ENCODE measurements around the gene DUSP21.
A peak's percentile ranks its signal among the peaks of the same experiment; 100 is the strongest.
"Not testable (repeated sequence)": the region's sequence is repeated elsewhere in the genome, so short reads cannot be mapped to it uniquely, and the experiment has no call there.

DUSP21 gene

GRCh38 chrX:44843753-44844152 is at the start of gene DUSP21:
DUSP21 (plus strand) TSS chrX:44844021; CDS start chrX:44844133, 112 bp downstream.
- no peak for DNase-seq

GRCh38 chrX:44795945-44796450 is 47.8 kb upstream of the DUSP21 start:
- no peak for DNase-seq

GRCh38 chrX:44802613-44803012 is 41.2 kb upstream of the DUSP21 start:
- no peak for DNase-seq

GRCh38 chrX:44815681-44816080 is 28.1 kb upstream of the DUSP21 start:
- DNase-seq = no peak

GRCh38 chrX:44816367-44816766 is 27.5 kb upstream of the DUSP21 start:
- no peak for DNase-seq

GRCh38 chrX:44817029-44817428 is 26.8 kb upstream of the DUSP21 start:
- DNase-seq = no peak

DNA sequence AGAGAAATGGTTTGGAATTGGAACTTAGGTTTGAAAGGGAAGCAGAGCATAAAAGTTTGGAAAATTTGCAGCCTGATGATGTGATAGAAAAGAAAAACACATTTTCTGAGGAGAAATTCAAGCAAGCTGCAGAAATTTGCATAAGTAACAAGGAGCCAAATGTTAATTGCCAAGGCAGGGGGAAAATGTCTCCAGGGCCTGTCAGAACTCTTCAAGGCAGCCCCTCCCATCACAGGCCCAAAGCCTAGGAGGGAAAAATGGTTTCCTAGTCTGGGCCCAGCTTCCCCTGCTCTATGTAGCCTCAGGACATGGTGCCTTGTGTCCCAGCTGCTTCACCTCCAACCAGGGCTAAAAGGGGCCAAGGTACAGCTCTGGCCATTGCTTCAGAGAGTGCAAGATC is 21.2 kb upstream of the DUSP21 start:
- no peak for DNase-seq

DNA sequence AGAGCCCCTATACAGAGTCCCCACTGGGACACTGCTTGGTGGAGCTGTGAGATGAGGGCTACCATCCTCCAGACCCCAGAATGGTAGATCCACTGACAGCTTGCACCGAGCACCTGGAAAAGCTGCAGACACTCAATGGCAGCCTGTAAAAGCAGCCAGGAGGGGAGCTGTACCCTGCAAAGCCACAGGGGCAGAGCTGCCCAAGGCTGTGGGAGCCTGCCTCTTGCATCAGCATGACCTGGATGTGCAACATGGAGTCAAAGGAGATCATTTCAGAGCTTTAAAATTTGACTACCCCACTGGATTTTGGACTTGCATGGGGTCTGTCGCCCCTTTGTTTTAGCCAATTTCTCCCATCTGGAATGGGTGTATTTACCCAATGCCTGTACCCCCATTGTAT is 20.6 kb upstream of the DUSP21 start:
- DNase-seq = not testable (repeated sequence)

DNA sequence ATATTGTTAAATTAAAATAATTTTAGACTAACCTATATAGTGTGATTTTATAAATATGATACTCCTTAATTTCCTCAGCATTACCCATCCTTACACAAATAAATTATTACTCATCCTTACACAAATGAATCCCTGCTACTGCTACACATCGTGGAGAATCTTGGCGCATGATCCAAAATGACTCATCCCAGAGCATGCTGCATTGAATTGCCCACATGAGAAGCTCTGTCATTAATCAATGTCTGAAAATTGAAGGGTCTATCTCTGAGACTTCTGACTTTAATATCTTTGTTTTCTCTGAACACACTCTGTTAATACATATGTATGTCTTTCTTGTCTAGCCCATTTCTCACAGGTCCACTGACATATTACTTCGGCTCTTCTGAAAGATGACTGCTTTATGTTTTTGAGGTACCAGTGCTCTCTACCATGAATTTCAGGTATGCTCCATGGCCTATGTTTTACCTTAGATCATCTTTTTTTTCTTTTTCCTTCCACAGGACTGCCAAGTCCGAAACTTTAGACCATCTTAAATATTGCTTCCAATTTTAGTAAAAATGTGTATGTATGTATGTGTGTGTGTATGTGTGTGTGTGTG is 15.7 kb upstream of the DUSP21 start:
- no peak for DNase-seq

- no peak for DNase-seq
These were observed 14.0 kb upstream of the DUSP21 start for GRCh38 chrX:44829832-44830231.

GRCh38 chrX:44842550-44843317 is 1.1 kb upstream of the DUSP21 start:
- DNase-seq = no peak

GRCh38 chrX:44843318-44843702 is 511 bp upstream of the DUSP21 start:
- DNase-seq = no peak

DNA sequence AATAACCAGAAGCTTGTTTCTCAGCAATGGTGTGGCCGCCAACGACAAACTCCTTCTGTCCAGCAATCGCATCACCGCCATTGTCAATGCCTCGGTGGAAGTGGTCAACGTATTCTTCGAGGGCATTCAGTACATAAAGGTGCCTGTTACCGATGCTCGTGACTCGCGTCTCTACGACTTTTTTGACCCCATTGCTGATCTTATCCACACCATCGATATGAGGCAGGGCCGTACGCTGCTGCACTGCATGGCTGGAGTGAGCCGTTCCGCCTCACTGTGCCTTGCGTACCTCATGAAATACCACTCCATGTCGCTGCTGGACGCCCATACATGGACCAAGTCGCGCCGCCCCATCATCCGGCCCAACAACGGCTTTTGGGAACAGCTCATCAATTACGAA is 383 bp downstream of the DUSP21 start:
- DNase-seq = no peak

DNA sequence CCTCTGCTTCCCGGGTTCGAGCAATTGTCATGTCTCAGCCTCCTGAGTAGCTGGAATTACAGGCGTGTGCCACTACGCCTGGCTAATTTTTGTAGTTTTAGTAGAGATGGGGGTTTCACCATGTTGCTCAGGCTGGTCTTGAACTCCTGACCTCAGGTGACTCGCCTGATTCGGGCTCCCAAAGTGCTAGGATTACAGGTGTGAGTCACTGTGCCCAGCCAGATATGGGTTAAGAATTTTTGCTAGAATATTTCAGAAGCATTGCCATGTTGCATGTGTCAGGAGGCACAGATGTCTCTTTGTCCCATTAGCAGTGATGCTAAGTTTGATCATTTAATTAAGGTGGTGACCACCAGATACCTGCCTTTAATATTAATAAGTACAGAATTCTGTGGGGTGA is 7.1 kb downstream of the DUSP21 start:
- not testable (repeated sequence) for DNase-seq

DNA sequence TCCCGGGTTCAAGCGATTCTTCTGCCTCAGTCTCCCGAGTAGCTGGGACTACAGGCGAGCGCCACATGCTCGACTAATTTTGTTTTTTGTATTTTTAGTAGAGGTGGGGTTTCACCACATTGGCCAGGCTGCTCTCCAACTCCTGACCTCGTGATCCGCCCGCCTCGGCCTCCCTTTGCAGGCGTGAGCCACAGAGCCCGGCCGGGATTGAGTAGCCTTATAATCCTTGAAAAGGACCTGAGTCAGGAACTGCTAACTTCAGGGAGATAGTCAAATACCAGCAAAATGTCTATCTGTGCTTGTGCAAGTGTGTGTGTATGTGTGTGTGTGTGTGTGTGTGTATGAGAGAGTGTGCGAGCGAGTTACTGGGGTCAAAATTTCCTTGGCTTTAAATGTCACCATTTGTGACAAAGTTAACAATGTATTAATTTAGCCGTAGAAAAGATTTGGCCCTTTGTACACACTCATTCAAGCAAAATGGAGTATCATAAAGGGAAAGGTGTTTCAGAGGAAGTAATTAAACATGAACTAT is 27.4 kb downstream of the DUSP21 start:
- DNase-seq = no peak

DNA sequence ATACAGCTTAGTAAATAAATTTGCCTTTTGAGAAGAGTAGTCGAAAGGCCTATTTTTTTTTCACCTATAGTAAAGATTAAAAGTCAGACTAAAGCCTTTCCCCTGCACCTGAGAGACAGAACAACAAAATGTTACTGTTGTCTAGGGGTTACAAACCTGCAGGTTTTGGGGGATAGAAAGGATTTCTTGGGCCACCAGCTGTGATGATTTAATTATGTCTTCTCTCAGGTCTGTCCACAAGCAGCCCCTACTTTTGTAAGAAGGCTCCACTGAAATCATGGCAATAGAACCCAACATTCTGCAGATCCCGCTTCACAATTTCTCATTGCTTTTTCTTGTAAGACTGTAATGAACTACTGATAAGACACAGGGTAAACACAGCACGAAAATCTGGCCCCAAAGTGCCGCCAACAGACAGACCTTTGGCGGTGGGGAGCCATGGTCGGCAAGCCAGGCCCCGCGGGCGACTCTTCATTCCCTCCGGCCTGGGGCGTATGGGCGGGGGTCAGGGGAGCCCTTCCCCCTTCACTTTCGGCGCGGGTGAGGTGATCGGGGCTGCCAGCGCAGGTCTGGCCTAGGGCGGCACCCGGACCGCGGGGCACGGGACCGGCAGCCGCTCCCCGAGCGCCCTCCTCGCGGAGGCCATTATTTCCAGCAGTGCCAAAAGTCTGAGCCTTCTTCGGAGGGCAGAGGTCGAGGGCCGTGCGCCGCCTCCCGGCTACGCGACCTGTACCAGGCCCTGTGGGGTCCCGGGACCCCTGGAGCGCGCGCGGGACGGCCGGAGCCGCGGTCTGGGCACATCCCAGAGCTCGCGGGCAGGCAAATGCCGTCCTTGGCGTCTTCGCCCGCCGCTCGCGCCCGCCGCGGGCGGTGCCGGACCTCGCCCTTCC is 28.4 kb downstream of the DUSP21 start:
- DNase-seq = no peak

GRCh38 chrX:44872821-44873414 is 29.1 kb downstream of the DUSP21 start, which contains the start of gene KDM6A:
KDM6A (plus strand) TSS chrX:44873188; CDS start chrX:44873552, 364 bp downstream.
- peak; percentile 97 for DNase-seq

- DNase-seq = peak; percentile 50
These were observed 29.8 kb downstream of the DUSP21 start for GRCh38 chrX:44873415-44874276.

DNA sequence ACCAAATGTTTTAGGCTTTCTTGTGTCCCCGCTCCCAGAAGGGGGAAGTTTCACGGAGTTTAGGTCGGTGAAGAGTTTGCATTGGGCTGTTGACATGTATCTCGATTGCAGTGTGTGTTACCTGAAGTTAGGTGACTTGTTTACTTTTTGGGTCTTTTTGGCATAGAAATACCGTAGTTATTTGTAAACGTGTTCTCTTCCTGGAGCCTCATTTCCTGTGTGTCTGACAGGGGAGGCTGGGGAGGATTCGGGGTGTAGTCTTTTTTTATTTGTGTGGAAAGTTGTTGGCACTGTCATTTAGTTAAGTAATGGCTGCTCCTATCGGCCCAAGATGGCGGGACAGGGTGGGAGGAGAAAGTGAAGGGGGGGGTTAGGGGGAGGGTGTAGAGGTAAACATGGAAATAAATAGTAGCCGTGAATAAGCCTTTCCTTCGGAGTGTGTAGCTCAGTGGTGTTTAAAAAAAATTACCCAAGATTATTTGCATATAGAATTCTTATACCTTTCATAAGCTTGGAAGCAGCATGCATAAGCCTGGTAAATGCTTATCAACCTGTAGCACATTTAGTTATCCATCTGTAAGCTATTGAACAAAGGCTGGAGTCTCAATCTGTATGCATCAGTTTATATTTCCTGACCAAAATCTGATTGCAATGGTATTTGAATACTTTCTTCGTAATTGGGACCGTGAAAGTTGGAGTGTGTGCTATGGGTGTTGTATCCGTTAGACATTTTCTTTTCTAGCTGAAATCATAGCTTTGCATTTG is 30.8 kb downstream of the DUSP21 start:
- peak; percentile 45 for DNase-seq

DNA sequence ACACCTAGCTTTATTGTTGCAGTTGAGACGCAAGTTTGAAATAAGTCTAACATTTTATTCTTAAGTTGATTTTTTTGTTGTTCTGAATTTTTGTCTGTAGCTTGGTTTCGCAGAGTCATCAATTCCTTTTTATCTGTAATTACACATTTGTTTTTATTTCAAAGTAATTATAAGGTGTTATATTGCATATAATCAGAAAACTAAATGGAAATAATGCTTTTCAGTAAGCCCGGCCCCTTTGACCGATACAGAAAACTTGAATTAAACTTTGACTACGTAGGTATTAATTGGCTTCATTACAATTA is 31.3 kb downstream of the DUSP21 start:
- DNase-seq = no peak

DNA sequence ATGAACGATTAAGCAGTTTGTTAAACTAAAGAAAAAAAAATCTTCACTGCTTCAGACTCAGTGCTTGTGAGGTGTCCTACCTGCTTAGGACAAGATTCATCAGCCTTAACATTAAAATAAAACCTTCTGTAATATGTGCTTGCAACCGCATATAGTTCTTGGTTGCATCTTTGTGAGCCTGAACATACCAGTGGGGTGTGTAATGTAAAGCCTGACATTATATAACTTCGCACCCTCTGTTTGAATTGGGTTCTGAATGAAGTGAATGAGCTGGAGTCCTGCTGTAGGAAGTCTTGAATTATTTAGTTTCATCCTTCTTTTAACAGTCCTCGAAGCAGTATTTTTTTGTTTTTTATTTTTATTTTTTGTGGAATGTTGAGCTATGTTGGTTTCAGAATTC is 32.3 kb downstream of the DUSP21 start:
- no peak for DNase-seq

Measured in CD4-positive, alpha-beta T cell treated with Interleukin-10 for 1 hour (primary cell).